Measurements from ENCODE around the gene BICDL2. TPM values are rescaled to one million over a fixed set of nuclear protein-coding genes. Genes with fewer than 3 reads are reported as not detected.

Gene BICDL2
- total and polyA plus RNA-seq, 2 of the 8 experiments (the other 6 are each of a cell fraction or from before 2014, with no cell fraction given) = 7.3 to 15.9 TPM

DNA sequence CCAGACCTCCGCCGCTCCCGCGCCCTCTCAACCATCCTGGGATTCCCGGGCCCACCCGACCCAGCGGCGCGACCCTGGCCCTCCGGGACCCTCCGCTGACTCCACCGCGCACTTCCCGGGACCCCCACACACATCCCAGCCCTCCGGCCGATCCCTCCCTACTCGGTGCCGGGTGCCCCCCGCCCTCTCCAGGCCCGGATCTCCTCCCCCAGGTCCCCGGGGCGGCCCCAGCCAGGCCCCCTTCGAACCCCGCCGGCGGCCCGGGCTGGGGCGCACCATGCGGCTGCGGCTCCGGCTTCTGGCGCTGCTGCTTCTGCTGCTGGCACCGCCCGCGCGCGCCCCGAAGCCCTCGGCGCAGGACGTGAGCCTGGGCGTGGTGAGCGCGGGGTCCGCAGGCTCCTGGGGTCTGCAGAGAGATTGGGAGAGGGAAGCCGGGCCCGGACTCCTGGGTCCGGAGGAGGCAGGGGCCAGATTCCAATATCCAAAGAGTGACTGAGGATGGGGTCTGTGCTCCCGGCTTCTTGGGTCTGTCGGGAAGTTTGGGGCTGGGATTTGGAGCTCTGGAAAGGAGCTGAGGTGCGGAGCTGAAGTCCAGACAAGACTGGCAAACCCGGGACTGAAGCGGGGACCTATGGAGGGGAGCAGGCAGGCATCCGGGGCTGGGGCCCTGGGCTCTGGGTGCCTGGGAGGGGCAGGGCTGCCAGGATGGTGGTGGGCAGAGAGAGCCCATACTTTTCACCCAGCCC, 10.1 kb upstream of the BICDL2 start:
- no peak overlapping the region for H2AK5ac ChIP-seq (ENCODE audit: low read depth, low read length)
- no peaks in the 10 kb centered on the region for H3K79me1 ChIP-seq (ENCODE audit: low read depth, low read length)
- H4K5ac ChIP-seq (ENCODE audit: insufficient read length, low read depth, low read length) = peak overlapping the region; percentile 97
- H3K23me2 ChIP-seq (ENCODE audit: low read depth, low read length) = peaks cover 6% of the 10 kb centered on the region; the same call in 1 of the 2 replicates
- peaks cover 0 to 3% (median 0%) of the 10 kb centered on the region in 4 experiments; a peak in 3 of 7 replicates for H3K4me1 ChIP-seq (replicated peaks in 1 of 4; ENCODE audit: control insufficient read depth in 3 of 4, insufficient read depth in 4 of 4, low read length in 3 of 4)
- H4K20me1 ChIP-seq (replicated peaks in 1 of 2; ENCODE audit: control insufficient read depth in 1 of 2, insufficient read depth in 2 of 2, low read length in 2 of 2) = peaks cover 0 to 16% of the 10 kb centered on the region in 2 experiments
- WGBS, 2 experiments (ENCODE audit: extremely low coverage in 1 of 2, insufficient coverage in 1 of 2, insufficient read length in 1 of 2, insufficient replicate concordance in 2 of 2, low coverage in 1 of 2, low lambda C conversion rate in 2 of 2, missing lambda C conversion rate in 1 of 2) = 3% methylated on average over 27 of the region's 54 CpGs; no CpG with 5 or more reads in 1 of the 2 experiments
- no peak overlapping the region for H2BK120ac ChIP-seq (replicated peaks; ENCODE audit: low read depth, low read length)
- H3K27me3 ChIP-seq (replicated peaks in 1 of 4; ENCODE audit: control insufficient read depth in 3 of 4, extremely low read depth in 1 of 4, insufficient read depth in 3 of 4, low read length in 3 of 4) = peaks cover 0 to 8% (median 3%) of the 10 kb centered on the region in 4 experiments; a peak in 6 of 7 replicates
- peak overlapping the region; percentile 16 for H3K56ac ChIP-seq (replicated peaks; ENCODE audit: insufficient read length, low read depth, low read length)
- H3K36me3 ChIP-seq (ENCODE audit: control insufficient read depth in 2 of 4, insufficient read depth in 4 of 4, low read length in 3 of 4) = no peaks in the 10 kb centered on the region
- H3K27ac ChIP-seq (ENCODE audit: low read depth, low read length) = no peak overlapping the region
- H3K9ac ChIP-seq (replicated peaks in 1 of 4; ENCODE audit: extremely low read depth in 1 of 4, low read depth in 3 of 4, low read length in 3 of 4) = peak overlapping the region in 3 of 4 experiments; percentile 5 to 57 (median 31); a peak in 2 of 7 replicates
- H4K8ac ChIP-seq (ENCODE audit: extremely low read depth, insufficient read depth, low read length) = peak overlapping the region; percentile 79; the same call in 1 of the 2 replicates
- ChIA-PET POLR2A (ENCODE audit: partially characterized antibody) (interaction anchor here (0.8 to 6.1 kb wide), 24 partner anchors 9 to 143 kb away, joined by 3 to 94 read pairs (median 6); partner anchors contain the start of genes CLDN6, HCFC1R1, IL32 and PAQR4), CTCF (ENCODE audit: partially characterized antibody) (interaction anchor here (0.6 to 7.4 kb wide), 12 partner anchors 8 to 1355 kb away, joined by 3 to 117 read pairs (median 6); partner anchors contain the start of genes ZNF213 and ZSCAN10)
- no peak overlapping the region for H2BK20ac ChIP-seq (ENCODE audit: low read length)
- FAIRE-seq (no peak), DNase-seq (ENCODE audit: low read depth in 1 of 2, low spot score in 2 of 2) (peak in 1 of 2 experiments; percentile 84)
- H4K91ac ChIP-seq (replicated peaks; ENCODE audit: insufficient read length, low read length) = peak overlapping the region; percentile 54
- H3K4me2 ChIP-seq (ENCODE audit: insufficient read depth in 1 of 2, low read depth in 2 of 2, low read length in 2 of 2) = peak overlapping the region; percentile 79 to 84
- no peak overlapping the region for H3K23ac ChIP-seq (ENCODE audit: insufficient read length)
- H3K4me3 ChIP-seq (ENCODE audit: extremely low read depth in 1 of 4, insufficient read depth in 2 of 4, low read depth in 3 of 4, low read length in 4 of 4) = peak overlapping the region; percentile 66 to 89 (median 80)
- H3K9me3 ChIP-seq (ENCODE audit: insufficient read depth in 2 of 2, low read depth in 1 of 2, low read length in 1 of 2) = no peaks in the 10 kb centered on the region
- H2BK12ac ChIP-seq (ENCODE audit: low read depth, low read length) = no peak overlapping the region
- H2BK15ac ChIP-seq (ENCODE audit: low read length) = no peak overlapping the region
- H3K14ac ChIP-seq (ENCODE audit: insufficient read length) = no peak overlapping the region
- no peak overlapping the region for H2AFZ ChIP-seq (ENCODE audit: low read length)
- H3K79me2 ChIP-seq (ENCODE audit: control insufficient read depth in 1 of 2, insufficient read depth in 2 of 2, low read length in 2 of 2) = peaks cover 0 to 5% of the 10 kb centered on the region in 2 experiments; a peak in 1 of 4 replicates
- peak overlapping the region; percentile 48 for H3K18ac ChIP-seq (ENCODE audit: extremely low read depth, low read length)
- no peak overlapping the region; the same call in 1 of the 2 replicates for H2BK5ac ChIP-seq (ENCODE audit: low read depth, low read length)
- no peak overlapping the region for H3K4ac ChIP-seq (replicated peaks; ENCODE audit: insufficient read length, low read depth, low read length)
- TF ChIP-seq CTBP2 (IDR thresholded peaks at IDR 0.05; ENCODE audit: borderline replicate concordance, insufficient read depth, insufficient read length, low read length) (no peak), E2F6 (IDR thresholded peaks at IDR 0.05) (peak; percentile 20), RFX5 (IDR thresholded peaks at IDR 0.05; ENCODE audit: borderline replicate concordance, low read depth, low read length) (no peak), SIRT6 (IDR thresholded peaks at IDR 0.05; ENCODE audit: low read length) (no peak), POLR2A (IDR thresholded peaks at IDR 0.05; ENCODE audit: control extremely low read depth in 1 of 2, low read depth in 2 of 2, low read length in 2 of 2) (no peak), EP300 (IDR thresholded peaks at IDR 0.05; ENCODE audit: borderline replicate concordance in 1 of 2, low read depth in 2 of 2, low read length in 2 of 2) (no peak), TAF1 (IDR thresholded peaks at IDR 0.05; ENCODE audit: low read depth, low read length) (peak; percentile 43; the same call in 1 of the 2 replicates), SRF (IDR thresholded peaks at IDR 0.05; ENCODE audit: low read depth, low read length) (no peak), SP4 (IDR thresholded peaks at IDR 0.05; ENCODE audit: low read length) (no peak), GTF2F1 (IDR thresholded peaks at IDR 0.05; ENCODE audit: borderline replicate concordance, low read depth, low read length) (no peak), NRF1 (IDR thresholded peaks at IDR 0.05; ENCODE audit: low read depth, low read length) (no peak)

Data from H1 (cell line).